DMS53 treated with DMSO at 0.1 percent for 48 hours (cell line): ENCODE measurements around the gene HYPK.
"Not testable (repeated sequence)": the region's sequence is repeated elsewhere in the genome, so short reads cannot be mapped to it uniquely, and the experiment has no call there.

Source experiments
- DNase-seq: peaks from one replicate; lab custom pipeline; 2025; ENCODE audit not compliant: unreplicated experiment; lab: John Stamatoyannopoulos, UW

The HYPK gene

DNA sequence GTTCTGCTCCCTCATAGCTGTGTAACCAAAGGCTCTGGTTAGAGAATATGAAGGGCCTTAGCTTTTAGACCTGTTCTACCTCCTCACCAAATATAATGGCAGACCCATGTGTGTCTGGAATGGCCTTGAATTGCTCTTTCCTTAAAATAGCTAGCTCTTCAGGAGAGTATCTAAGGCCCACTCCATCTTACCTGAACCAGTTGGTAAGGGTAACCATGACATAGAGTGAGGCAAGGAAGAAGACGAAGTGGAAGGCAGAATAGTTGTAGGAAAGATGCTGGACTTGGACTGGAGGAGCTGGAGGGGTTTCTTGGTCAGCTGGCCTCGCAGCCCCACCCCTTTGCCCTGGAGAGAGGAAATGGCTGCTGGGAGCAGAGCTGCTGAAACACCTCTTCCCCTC, 5.2 kb upstream of the HYPK start:
- DNase-seq: no peak

DNA sequence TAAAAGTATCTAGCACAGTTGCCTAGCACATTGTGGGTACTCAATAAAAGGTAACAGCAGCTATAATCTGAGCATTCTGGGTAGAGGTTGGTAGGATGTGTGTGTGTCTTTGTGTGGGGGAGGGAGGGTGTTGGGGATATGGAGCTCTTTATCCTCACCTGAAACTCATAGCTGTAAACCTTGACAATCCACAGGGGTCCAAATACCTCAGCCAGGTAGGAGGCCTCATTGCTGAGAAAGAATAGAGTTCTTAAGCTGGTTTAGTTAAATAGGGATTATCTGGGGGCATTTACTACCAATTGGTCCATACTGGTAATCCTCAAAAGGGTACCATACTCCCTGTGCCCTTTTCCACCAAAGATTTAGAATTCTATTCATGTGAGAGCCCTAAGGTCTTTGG, 4.4 kb upstream of the HYPK start:
- no peak for DNase-seq

DNA sequence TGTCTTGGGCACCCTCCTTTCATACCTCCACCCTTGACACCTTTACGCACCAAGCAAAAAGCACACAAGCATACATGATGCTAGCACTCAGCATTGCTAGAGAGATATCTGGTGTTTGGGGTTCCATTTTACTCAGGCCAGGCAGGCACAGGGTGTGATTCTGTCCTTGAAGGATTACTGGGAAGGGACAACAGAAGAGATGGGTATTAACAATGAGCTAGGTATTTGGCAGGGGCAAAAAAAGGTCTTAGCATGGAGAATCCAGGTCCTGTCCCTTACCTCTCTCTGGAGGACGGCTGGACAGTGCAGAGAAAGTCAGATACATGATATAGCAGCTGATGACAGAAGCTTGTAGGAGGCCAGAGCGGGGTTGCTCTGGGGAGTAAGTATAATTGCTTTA, 3.8 kb upstream of the HYPK start:
- DNase-seq: no peak

DNA sequence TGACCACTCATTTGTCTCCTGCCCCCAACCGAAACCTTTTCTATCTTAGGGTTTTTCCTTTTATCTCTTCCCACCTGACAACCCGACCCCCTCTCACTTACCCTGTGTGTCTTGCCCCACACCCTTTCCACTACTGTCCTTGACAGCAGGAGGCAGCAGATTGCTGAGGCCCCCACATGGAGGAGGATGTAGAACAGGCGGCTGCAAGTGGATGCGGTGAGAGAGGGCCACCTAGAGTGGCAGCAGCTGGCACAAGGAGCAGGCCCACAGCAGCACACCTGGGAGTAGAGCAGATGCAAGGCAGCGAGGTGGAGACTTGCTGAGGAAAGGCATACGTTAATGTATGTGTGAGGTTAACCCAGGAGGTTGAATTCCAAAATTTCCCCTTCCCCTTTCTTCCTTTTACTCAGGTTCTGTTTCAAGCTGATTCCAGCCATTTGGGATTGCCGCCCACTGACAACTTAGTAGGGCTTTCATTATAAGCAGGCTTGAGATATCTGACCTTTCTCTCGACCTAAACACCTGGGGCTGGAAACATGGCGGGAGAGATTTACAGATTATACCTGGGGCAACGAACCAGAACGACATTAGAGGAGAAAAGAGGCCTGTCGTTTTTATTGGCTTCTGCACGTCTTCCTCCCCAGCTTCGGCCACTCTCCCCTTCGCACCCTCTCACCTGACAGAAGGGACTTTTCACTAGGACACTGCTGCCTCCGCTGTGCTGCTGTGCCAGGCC, 1.0 kb upstream of the HYPK start:
- peak; percentile 61 for DNase-seq

DNA sequence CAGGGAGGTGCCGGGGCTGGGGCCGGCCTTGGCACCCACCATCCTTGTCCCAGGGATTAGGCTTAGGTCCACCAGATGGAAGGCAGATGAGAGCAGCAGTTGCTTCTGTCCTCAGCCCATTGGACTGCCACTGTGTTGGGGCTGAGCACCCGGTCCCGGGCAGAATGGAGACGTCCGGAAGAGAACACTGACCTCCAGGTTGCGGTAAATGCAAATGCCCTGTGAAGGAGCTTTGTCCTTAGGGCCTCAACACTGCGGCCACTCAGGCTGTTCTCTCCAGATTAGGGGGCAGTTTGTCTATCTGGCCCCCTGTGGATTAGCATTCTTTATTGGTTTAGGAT, 484 bp upstream of the HYPK start, which contains the start of gene SERINC4:
Gene SERINC4 (minus strand): TSS at position 276 of the 341 bp plus-strand sequence. CDS start 234 bp downstream, at position 42.
- no peak for DNase-seq

DNA sequence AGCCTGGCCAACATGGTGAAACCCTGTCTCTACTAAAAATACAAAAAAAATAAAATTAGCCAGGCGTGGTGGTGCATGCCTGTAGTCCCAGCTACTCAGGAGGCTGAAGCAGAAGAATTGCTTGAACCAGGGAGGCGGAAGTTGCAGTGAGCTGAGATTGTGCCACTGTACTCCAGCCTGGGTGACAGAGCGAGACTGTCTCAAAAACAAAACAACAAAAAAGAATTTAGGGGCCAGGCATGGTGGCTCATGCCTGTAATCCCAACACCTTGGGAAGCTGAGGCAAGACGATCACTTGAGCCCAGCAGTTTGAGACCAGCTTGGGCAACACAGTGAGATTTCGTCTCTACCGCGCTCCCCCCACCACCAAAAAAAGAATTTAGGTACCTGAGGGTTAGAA, 2.3 kb downstream of the HYPK start:
- DNase-seq: not testable (repeated sequence)

DNA sequence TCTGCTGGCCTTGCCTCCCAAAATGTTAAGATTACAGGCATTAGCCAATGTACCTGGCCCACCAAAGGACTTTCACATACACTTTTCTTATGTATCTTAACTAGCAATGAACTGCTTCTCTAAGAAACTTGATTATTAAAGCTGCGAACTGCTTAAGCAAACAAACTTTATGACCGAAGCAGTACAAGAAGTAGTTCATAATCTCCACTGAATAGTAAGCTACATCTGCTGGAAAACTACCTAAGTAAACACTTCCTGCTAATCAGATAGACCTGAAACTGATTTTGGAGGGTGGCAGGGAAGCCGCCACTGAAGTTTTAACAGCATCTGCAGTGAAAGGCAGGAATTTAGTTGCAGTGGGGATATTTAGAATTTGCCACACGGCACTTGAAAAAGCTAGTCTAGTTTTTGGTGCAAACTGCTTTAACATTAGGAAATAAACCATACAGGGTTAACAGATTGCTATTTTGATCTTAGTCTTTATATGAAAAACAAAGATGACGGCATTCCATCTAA, 8.1 kb downstream of the HYPK start:
- no peak for DNase-seq

DNA sequence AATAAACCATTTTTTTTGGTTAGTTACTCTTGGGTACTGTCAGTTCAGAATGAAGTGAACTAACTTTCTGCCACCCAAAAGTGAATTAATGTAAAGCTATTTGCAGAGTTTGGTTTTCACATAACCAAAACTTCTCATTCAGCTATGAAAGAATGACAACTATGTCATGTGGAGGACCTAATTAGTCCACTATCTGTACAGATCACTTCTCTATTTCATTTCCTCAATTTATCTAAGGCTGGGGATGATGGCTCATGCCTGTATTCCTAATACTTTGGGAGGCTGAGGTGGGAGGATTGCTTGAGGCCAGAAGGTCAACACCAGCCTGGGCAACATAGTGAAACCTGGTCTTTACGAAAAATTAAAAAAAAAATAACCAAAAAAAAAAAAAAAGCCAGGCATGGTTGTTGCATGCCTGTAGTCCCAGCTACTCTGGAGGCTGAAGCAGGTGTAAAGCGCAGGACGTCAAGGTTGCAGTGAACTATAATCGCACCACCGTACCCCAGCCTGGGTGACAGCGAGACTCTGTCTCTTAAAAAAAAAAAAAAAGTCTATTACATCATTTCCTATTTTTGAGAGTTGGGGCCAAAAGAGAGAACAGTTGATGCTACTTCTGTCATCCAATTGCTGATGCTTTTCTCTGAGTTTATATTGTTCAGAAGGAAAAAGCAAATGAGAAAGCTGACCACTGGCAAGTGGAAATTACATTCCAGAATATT, 8.7 kb downstream of the HYPK start:
- DNase-seq: no peak

DNA sequence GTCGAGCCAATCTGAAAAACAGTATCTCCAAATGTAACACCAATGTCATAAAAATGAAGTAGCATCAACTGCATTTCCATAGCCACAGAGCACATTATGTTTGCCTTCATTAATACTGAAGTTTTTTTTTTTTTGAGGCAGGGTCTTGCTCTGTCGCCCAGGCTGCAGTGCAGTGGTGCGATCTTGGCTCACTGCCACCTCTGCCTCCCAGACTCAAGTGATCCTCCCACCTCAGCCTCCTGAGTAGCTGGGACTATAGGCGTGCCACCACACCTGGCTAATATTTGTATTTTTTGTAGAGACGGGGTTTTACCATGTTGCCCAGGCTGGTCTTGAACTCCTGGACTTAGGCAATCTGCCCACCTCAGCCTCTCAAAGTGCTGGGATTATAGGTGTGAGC, 14.7 kb downstream of the HYPK start:
- DNase-seq: not testable (repeated sequence)

DNA sequence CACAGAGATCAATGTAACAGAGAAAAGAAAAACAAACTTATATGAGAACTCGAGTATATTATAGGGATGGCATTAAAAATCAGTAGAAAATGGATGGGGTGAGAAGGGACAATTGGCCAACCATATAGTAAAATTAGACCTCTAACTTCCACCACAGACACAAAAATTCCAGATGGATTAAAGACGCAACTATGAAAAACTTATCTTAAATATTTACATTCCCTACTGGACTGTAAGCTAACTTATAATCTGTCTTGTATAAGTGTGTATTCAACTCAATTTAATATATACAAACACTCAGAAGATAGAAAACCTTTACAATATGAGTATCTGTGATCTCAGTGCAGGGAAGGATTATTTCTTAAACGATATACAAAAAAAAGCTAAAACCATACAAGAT, 21.1 kb downstream of the HYPK start:
- no peak for DNase-seq

DNA sequence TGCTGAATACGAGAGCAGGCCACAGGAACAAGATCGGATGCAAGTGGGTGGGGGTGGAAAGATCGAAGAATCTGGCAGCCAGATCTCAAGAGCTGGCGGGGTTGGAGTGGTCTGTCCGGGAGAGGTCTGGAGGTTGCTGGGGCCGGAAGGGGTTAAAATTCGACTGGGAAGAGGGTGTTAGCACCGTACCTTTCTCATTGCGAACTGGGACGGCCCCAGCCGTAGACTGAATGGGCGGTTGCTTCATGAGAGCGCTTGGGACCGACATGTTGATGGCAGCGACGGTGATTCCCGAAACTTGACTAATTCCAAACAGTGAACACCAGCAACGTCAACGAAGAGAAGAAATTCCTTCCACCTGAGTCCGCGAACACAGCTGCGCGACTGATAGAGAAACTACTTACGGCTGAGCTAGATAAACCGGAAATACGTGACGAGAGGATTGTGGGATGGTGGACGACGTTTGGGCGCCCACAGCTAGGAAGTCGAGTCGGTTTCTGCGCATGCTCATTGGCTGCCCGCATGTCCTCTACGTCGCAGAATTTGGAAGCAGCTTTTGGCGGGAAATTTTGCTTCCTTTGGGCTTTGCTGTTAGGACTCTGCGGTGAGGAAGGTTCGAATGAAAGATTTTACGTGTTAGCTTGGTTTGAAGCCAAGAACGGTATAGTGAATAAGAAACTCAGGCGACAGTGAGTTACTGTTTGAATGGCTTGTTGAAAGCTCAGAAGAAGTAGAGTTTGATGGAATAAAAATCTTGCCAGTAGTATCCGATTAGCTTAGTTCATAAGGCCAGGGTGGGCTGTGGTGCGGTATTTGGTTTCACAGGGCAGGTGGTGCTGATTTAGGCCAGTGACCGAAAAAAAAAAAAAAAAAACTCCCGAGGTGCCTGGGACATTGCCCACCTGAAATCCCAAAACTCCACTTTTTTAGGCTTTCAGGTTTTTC, 24.2 kb downstream of the HYPK start, which contains the start of gene MFAP1:
Gene MFAP1 (minus strand): TSS at position 389 of the 945 bp plus-strand sequence. CDS start 121 bp downstream, at position 268.
- peak; percentile 92 for DNase-seq

DNA sequence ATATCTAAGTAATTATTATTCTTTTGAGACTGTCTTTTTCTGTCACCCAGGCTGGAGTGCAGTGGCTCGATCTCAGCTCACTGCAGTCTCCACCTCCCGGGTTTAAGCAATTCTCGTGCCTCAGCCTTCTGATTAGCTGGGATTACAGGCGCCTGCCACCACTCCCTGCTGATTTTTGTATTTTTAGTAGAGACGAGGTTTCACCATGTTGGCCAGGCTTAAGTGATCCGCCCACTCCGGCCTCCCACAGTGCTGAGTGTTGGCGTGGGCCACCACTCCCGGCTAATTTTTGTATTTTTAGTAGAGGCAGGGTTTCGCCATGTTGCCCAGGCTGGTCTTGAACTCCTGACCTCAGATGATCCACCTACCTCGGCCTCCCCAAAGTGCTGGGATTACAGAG, 24.9 kb downstream of the HYPK start:
- not testable (repeated sequence) for DNase-seq

DNA sequence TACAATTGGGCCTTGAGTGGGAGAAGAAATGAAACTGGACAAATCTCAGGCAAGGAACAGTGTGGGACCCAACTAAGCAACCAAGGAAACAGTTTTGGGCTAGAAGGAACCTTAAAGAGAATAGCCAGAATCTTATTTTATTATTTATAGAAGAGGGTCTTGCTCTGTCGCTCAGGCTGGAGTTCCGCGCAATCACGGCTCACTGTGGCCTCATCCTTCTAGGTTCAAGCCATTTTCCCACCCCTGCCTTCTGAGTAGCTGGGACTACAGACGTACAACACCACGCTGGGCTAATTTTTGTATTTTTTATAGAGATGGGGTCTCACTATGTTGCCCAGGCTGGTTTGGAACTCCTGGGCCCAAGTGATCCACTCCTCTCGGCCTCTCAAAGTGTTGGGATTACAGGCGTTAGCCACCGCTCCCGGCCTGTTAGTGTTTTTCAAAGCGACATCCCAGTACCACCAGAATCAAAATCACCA, 25.7 kb downstream of the HYPK start:
- no peak for DNase-seq

DNA sequence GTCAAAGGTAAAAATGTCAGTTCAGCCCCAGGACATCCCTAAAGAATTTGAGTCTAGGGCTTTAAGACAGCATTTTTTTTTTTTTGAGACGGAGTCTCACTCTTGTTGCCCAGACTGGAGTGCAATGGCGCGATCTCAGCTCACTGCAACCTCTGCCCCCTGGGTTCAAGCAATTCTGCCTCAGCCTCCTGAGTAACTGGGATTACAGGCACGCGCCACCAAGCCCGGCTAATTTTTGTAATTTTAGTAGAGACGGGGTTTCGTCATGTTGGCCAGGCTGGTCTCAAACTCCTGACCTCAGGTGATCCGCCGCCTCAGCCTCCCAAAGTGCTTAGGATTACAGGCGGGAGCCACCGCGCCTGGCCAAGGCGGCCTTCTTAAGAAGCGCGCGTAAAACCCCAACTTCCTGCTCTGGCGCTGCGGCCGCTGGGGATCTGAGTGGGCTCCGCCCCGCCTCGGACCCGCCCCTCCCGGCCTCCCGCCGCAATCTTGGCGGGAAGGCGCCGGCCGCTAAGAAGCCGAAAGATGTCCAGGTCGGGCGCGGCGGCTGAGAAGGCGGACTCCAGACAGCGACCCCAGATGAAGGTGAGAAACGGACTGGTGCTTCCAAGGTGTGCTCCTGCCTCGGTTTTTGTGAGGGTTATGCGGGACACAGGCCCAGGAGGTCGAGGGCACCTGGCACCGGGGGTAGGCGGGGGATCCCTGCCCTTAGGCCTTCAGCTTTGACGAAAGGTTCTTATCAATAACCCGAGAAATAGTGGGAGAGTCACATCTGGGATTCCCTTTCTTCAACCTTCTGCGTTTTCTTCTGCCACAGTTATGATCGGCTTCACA, 26.3 kb downstream of the HYPK start, which contains the start of gene WDR76:
Gene WDR76 (plus strand): TSS at position 495 of the 834 bp plus-strand sequence. CDS start 31 bp downstream, at position 526.
- DNase-seq: peak; percentile 46

DNA sequence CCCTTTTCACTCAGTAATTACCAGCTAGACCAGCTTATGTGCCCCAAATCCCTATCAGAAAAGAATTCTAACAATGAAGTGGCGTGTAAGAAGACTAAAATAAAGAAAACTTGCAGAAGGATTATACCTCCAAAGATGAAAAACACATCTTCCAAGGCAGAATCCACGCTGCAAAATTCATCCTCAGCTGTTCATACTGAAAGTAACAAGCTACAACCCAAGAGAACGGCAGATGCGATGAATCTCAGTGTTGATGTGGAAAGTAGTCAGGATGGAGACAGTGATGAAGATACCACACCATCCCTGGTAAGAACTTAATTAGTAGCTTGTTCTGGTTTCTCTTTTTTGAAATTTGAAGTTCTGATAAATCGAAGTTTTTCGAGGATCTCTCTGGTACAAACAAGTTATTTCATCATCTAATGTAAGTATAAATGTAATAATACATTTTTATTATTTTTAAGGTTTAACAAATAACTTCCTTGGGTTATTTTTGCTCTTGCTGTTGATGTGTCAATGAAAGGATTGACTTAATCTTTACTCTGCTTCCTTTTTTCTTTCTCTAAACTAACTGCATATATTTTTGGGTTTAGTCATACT, 27.8 kb downstream of the HYPK start:
- no peak for DNase-seq

DNA sequence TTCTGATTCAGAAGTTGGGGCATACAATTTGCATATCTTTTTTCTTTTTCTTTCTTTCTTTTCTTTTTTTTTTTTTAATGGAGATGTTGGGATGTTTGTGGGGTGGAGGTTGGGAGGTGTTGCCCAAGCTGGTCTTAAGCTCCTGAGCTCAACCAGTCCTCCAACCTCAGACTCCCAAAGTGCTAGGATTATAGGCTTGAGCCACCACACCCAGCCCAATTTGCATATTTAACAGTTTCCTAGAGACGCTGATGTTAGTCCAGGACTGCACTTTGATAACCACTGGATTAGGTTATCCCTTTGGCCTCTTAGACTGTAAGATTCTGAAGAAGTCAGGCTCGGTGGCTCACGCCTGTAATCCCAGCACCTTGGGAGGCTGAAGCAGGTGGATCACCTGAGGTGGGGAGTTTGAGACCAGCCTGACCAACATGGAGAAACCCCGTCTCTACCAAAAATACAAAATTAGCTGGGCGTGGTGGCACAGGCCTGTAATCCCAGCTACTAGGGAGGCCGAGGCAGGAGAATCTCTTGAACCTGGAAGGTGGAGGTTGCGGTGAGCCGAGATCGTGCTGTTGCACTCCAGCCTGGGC, 29.6 kb downstream of the HYPK start:
- DNase-seq: not testable (repeated sequence)

DNA sequence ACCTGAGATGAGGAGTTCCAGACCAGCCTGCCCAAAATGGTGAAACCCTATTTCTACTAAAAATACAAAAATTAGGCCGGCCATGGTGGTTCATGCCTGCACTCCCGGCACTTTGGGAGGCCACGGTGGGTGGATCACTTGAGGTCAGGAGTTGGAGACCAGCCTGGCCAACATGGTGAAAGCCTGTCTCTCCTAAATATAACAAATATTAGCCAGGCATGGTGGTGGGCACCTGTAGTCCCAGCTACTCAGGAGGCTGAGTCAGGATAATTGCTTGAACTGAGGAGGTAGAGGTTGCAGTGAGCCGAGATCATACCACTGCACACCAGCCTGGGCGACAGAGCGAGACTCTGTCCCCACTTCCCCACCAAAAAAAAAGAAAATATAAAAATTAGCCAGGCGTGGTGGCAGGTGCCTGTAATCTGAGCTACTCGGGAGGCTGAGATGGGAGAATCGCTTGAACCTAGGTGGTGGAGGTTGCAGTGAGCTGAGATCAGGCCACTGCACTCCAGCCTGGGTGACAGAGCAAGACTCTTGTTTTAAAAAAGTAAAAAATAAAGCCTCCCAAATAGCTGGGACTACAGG, 30.4 kb downstream of the HYPK start:
- DNase-seq: not testable (repeated sequence)

DNA sequence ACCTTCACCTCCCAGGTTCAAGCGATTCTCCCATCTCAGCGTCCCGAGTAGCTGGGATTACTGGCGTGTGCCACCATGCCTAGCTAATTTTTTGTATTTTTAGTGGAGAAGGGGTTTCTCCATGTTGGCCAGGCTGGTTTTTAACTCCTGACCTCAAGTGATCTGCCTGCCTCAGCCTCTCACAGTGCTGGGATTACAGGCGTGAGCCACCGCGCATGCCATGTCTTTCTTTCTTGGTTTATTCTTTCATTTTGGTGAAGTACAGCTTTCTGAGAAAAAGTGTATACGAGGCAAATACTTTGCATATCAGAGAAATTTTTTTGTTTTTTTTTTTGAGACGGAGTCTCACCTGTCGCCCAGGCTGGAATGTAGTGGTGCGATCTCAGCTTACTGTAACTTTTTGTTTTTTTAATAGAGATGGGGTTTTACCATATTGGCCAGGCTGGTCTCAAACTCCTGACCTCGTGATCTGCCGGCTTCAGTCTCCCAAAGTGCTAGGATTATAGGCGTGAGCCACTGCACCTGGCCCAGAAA, 31.2 kb downstream of the HYPK start:
- DNase-seq: not testable (repeated sequence)
